ENCODE measurements around the gene MT1M.

MT1M gene

GRCh38 chr16:56609463-56609921, 23.0 kb upstream of the MT1M start (continued):
- TF ChIP-seq PRDM1 (tag by site-specific recombination; IDR thresholded peaks at IDR 0.05) (peak; percentile 99), ZBTB44 (tag by site-specific recombination; IDR thresholded peaks at IDR 0.05) (peak; percentile 73), ZNF629 (tag by site-specific recombination; IDR thresholded peaks at IDR 0.05) (no peak), ZNF10 (tag by site-specific recombination; IDR thresholded peaks at IDR 0.05) (no peak), ZNF768 (tag by site-specific recombination; IDR thresholded peaks at IDR 0.05) (no peak), GLIS2 (tag by site-specific recombination; IDR thresholded peaks at IDR 0.05) (no peak), PRDM10 (tag by site-specific recombination; IDR thresholded peaks at IDR 0.05) (peak; percentile 29; the same call in 1 of the 2 replicates), RBAK (tag by site-specific recombination; IDR thresholded peaks at IDR 0.05) (no peak), ZNF223 (tag by site-specific recombination; IDR thresholded peaks at IDR 0.05) (no peak), ZNF843 (tag by site-specific recombination; IDR thresholded peaks at IDR 0.05) (no peak), KLF1 (tag by site-specific recombination; IDR thresholded peaks at IDR 0.05) (no peak), ZNF626 (tag by site-specific recombination; IDR thresholded peaks at IDR 0.05) (no peak), ZNF266 (tag by site-specific recombination; IDR thresholded peaks at IDR 0.05; ENCODE audit: low read depth) (no peak), ZNF155 (tag by site-specific recombination; IDR thresholded peaks at IDR 0.05) (no peak), ZNF600 (tag by site-specific recombination; IDR thresholded peaks at IDR 0.05) (peak; percentile 15; the same call in 1 of the 2 replicates), SCRT1 (tag by site-specific recombination; IDR thresholded peaks at IDR 0.05; ENCODE audit: borderline replicate concordance) (no peak), ZNF76 (tag by site-specific recombination; IDR thresholded peaks at IDR 0.05; ENCODE audit: borderline replicate concordance, low read depth) (no peak), ZNF645 (tag by site-specific recombination; IDR thresholded peaks at IDR 0.05) (no peak), ZNF792 (tag by site-specific recombination; IDR thresholded peaks at IDR 0.05) (no peak), ATF2 (tag by site-specific recombination; IDR thresholded peaks at IDR 0.05; ENCODE audit: low read depth) (no peak), PBX3 (CRISPR knock-in tag; IDR thresholded peaks at IDR 0.05) (no peak), ZNF404 (tag by site-specific recombination; IDR thresholded peaks at IDR 0.05) (no peak), ZNF214 (tag by site-specific recombination; IDR thresholded peaks at IDR 0.05; ENCODE audit: borderline replicate concordance) (no peak), ZNF48 (tag by site-specific recombination; IDR thresholded peaks at IDR 0.05) (no peak), ZNF561 (tag by site-specific recombination; IDR thresholded peaks at IDR 0.05; ENCODE audit: borderline replicate concordance) (0 out of 2 replicates have a peak, but pooled peaks have one; percentile 34), ZNF514 (tag by site-specific recombination; IDR thresholded peaks at IDR 0.05) (no peak), YY2 (tag by site-specific recombination; IDR thresholded peaks at IDR 0.05) (no peak), ZNF529 (tag by site-specific recombination; IDR thresholded peaks at IDR 0.05; ENCODE audit: insufficient replicate concordance) (no peak), ZNF510 (tag by site-specific recombination; IDR thresholded peaks at IDR 0.05; ENCODE audit: insufficient replicate concordance) (no peak), ZBTB6 (tag by site-specific recombination; IDR thresholded peaks at IDR 0.05) (no peak), ZNF596 (tag by site-specific recombination; IDR thresholded peaks at IDR 0.05) (no peak), MYNN (tag by site-specific recombination; IDR thresholded peaks at IDR 0.05; ENCODE audit: borderline replicate concordance) (no peak)
